ENCODE data around the gene DGLUCY.
"Not testable (repeated sequence)": the region's sequence is repeated elsewhere in the genome, so short reads cannot be mapped to it uniquely, and the experiment has no call there.

Gene DGLUCY

GRCh38 chr14:91234791-91235114, 120.9 kb downstream of the DGLUCY start:
- no peak for ATAC-seq
- DNase-seq: no peak
- H3K27me3 Mint-ChIP-seq: no peaks in the 10 kb centered on the region
- no peak overlapping the region for H3K27ac Mint-ChIP-seq
- H3K4me3 Mint-ChIP-seq: no peak overlapping the region
- H3K9me3 Mint-ChIP-seq: peaks cover 5 to 8% of the 10 kb centered on the region in 2 donors
- H3K4me1 Mint-ChIP-seq: peaks cover 85% of the 10 kb centered on the region

- Mint-ChIP-seq H3K27ac (no peak overlapping the region), H3K4me3 (no peak overlapping the region)
- no peak for ATAC-seq
Observed at GRCh38 chr14:91235841-91236240, 122.0 kb downstream of the DGLUCY start.

GRCh38 chr14:91237219-91237618, 123.3 kb downstream of the DGLUCY start:
- ATAC-seq: no peak
- Mint-ChIP-seq H3K9me3 (no peaks in the 10 kb centered on the region), H3K27ac (no peak overlapping the region), H3K27me3 (no peaks in the 10 kb centered on the region), H3K4me3 (no peak overlapping the region), H3K4me1 (peaks cover 85% of the 10 kb centered on the region)
- no peak for DNase-seq

More at GRCh38 chr14:91235841-91236240, 122.0 kb downstream of the DGLUCY start:
- Mint-ChIP-seq H3K4me1 (peaks cover 85% of the 10 kb centered on the region), H3K27me3 (no peaks in the 10 kb centered on the region), H3K9me3 (peaks cover under 1 to 2% of the 10 kb centered on the region in 2 donors)
- no peak for DNase-seq

DNA sequence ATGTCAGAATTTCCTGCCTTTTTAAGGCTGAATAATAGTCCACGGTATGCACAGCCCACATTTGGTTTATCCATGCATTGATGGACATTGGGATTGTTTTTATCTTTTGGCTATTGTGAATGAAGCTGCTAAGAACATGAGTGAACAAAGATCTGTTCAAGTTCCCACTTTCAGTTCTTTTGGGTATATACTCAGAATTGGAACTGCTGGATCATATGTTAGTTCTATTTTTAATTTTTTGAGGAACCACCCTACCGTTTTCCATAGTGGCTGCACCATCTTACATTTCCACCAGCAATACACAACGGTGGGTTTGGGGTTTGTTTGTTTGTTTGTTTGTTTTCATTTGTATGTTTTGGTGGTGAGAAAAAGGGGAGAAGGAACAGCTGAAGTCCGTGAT, 124.2 kb downstream of the DGLUCY start:
- peak overlapping the region in 1 of 2 donors; percentile 72 for H3K4me3 Mint-ChIP-seq
- H3K9me3 Mint-ChIP-seq: no peaks in the 10 kb centered on the region
- no peak for DNase-seq
- ATAC-seq: no peak
- no peaks in the 10 kb centered on the region for H3K27me3 Mint-ChIP-seq
- H3K27ac Mint-ChIP-seq: no peak overlapping the region
- peaks cover 87% of the 10 kb centered on the region for H3K4me1 Mint-ChIP-seq

- peak overlapping the region; percentile 41 to 72 for H3K4me3 Mint-ChIP-seq
- DNase-seq (no peak), ATAC-seq (no peak)
- peaks cover 87% of the 10 kb centered on the region for H3K4me1 Mint-ChIP-seq
- peak overlapping the region in 1 of 2 donors; percentile 51 for H3K27ac Mint-ChIP-seq
- H3K9me3 Mint-ChIP-seq: no peaks in the 10 kb centered on the region
- H3K27me3 Mint-ChIP-seq: no peaks in the 10 kb centered on the region
Observed at GRCh38 chr14:91238661-91239060, 124.8 kb downstream of the DGLUCY start.

- peaks cover 100% of the 10 kb centered on the region for H3K4me1 Mint-ChIP-seq
- H3K9me3 Mint-ChIP-seq: no peaks in the 10 kb centered on the region
- ATAC-seq: no peak
- H3K27me3 Mint-ChIP-seq: no peaks in the 10 kb centered on the region
- peak overlapping the region; percentile 86 to 96 for H3K27ac Mint-ChIP-seq
- H3K4me3 Mint-ChIP-seq: peak overlapping the region; percentile 83 to 89
- no peak for DNase-seq
Observed at GRCh38 chr14:91241863-91242262, 128.0 kb downstream of the DGLUCY start.

DNA sequence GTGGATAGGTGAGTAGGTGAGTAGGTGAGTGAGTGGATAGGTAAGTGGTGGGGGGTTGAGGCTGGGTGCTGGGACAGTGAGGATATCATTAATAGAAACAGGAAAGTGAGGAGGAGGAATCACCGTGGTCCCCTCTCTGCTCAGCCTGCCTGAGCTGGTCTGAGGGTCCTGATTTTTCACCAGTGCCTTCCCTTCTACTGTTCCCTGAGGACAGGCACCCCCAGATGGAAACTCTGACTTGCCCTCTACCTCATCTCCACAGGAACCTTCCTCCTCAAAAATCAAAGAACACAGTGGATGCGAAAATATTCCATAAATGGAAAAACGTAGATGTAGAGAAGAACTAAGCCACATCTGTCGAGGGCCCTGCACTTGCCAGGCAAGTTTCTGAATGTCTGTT, 128.8 kb downstream of the DGLUCY start:
- H3K4me1 Mint-ChIP-seq: peaks cover 100% of the 10 kb centered on the region
- peak overlapping the region; percentile 83 to 89 for H3K4me3 Mint-ChIP-seq
- DNase-seq: no peak
- H3K27ac Mint-ChIP-seq: peak overlapping the region; percentile 86 to 96
- no peak for ATAC-seq
- H3K9me3 Mint-ChIP-seq: peaks cover 5 to 6% of the 10 kb centered on the region in 2 donors
- no peaks in the 10 kb centered on the region for H3K27me3 Mint-ChIP-seq

DNA sequence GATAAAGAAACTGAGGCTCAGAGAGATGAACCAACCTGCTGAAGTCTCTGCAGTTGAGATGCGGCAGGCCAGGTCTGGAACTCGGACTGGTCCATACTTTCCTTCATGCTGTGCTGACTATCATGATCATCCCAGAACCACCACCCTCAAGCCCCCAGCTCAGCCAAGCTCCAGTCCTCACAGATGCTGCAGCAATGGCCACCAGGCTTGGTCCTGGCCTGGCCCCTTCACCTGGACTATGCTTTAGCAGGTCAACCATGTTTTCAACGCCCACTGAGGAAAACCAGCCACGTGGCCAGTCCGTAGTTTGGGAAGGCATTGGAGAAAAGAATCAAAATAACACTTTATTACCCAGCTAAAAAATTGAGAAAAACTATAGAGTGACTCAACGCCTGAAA, 129.2 kb downstream of the DGLUCY start:
- Mint-ChIP-seq H3K9me3 (peaks cover 6 to 8% of the 10 kb centered on the region in 2 donors), H3K4me1 (peaks cover 100% of the 10 kb centered on the region), H3K27me3 (no peaks in the 10 kb centered on the region), H3K27ac (peak overlapping the region; percentile 86 to 96), H3K4me3 (peak overlapping the region; percentile 83 to 89)
- ATAC-seq: no peak
- DNase-seq: no peak

DNA sequence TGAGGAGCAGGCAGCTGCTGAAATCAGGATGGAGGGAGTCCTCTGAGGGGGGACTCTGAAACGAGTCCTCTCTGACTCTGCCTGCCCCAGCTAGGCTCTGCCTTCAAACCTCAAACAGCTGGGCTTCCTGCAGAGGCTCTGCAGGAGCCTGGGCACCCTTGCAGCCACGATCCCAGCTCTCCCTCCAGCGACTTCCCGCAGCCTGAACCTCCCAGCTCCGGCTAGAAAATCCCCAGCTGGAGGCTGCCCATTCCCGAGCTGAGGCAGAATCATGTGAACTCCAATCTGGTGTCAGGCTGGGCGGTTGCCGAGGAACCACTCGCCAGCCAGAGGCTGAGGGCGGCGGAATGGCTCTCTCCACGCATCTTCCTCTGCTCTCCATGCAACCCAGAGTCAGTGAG, 130.6 kb downstream of the DGLUCY start, which contains the start of gene GPR68:
GPR68 (minus strand) TSS at position 204 of the 401 bp plus-strand sequence. CDS start 9,654 bp downstream, outside the sequence.
- peak within 1 kb of the TSS; percentile 86 to 96 for H3K27ac Mint-ChIP-seq
- peak within 1 kb of the TSS; percentile 83 to 89 for H3K4me3 Mint-ChIP-seq
- peaks cover 6 to 8% of the 10 kb centered on the region in 2 donors for H3K9me3 Mint-ChIP-seq
- no peak for ATAC-seq
- peaks cover 99% of the 10 kb centered on the region for H3K4me1 Mint-ChIP-seq
- no peaks in the 10 kb centered on the region for H3K27me3 Mint-ChIP-seq
- peak; percentile 32 to 41 for DNase-seq

- H3K9me3 Mint-ChIP-seq: peaks cover 6 to 8% of the 10 kb centered on the region in 2 donors
- ATAC-seq (peak; percentile 60), DNase-seq (peak; percentile 64 to 79)
- no peaks in the 10 kb centered on the region for H3K27me3 Mint-ChIP-seq
- peak overlapping the region; percentile 83 to 89 for H3K4me3 Mint-ChIP-seq
- peaks cover 99% of the 10 kb centered on the region for H3K4me1 Mint-ChIP-seq
- H3K27ac Mint-ChIP-seq: peak overlapping the region; percentile 86 to 96
Observed at GRCh38 chr14:91245029-91245428, 131.2 kb downstream of the DGLUCY start.

DNA sequence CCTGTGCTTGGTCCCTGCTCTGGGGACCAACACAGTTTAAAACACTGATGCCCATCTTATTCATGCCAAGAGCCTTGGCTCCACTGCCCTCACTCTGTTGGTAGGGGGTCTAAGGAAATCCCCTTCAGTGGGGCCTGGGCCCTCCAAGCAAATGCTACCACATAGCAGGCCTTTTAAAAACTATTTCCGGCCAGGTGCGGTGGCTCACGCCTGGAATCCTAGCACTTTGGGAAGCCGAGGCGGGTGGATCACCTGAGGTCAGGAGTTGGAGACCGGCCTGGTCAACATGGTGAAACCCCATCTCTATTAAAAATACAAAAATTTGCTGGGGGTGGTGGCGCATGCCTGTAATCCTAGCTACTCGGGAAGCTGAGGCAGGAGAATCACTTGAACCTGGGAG, 131.7 kb downstream of the DGLUCY start:
- H3K4me1 Mint-ChIP-seq: peaks cover 99% of the 10 kb centered on the region
- H3K27me3 Mint-ChIP-seq, H3K9me3 Mint-ChIP-seq, DNase-seq, ATAC-seq: not testable (repeated sequence)
- peak overlapping the region; percentile 87 to 96 for H3K27ac Mint-ChIP-seq
- H3K4me3 Mint-ChIP-seq: peak overlapping the region; percentile 57 to 89

GRCh38 chr14:91246051-91246852, 132.4 kb downstream of the DGLUCY start:
- peak; percentile 66 to 76 for DNase-seq
- H3K4me3 Mint-ChIP-seq: peak overlapping the region; percentile 57 to 89

GRCh38 chr14:91249841-91250616, 136.2 kb downstream of the DGLUCY start:
- no peaks in the 10 kb centered on the region for H3K27me3 Mint-ChIP-seq
- H3K4me1 Mint-ChIP-seq: peaks cover 95% of the 10 kb centered on the region
- ATAC-seq (peak; percentile 57), DNase-seq (peak; percentile 39 to 73)
- H3K27ac Mint-ChIP-seq: peak overlapping the region; percentile 87 to 92
- peak overlapping the region; percentile 44 to 67 for H3K4me3 Mint-ChIP-seq
- peaks cover 6 to 8% of the 10 kb centered on the region in 2 donors for H3K9me3 Mint-ChIP-seq

More at GRCh38 chr14:91246051-91246852, 132.4 kb downstream of the DGLUCY start:
- Mint-ChIP-seq H3K4me1 (peaks cover 99% of the 10 kb centered on the region), H3K9me3 (peaks cover 6 to 8% of the 10 kb centered on the region in 2 donors), H3K27me3 (no peaks in the 10 kb centered on the region), H3K27ac (peak overlapping the region; percentile 87 to 96)
- peak; percentile 58 for ATAC-seq

DNA sequence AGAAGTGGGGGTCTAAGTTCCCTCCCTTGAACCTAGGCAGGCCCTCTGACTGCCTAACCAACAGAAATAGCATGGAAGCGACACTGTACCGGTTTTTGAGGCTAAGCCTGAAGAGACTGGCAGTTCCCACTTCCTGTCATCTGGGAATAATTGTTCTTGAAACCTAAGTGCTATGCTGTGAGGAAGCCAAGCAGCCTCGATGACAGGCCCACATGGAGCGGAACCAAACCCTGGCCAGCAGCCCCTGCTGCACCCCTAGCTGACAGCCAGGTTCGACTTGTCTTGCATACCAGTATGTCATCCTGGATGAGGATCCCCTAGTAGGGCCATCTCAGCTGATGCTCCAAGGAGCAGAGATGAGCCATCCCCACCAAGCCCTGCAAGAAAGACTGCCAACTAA, 137.0 kb downstream of the DGLUCY start:
- no peak overlapping the region for H3K27ac Mint-ChIP-seq
- no peaks in the 10 kb centered on the region for H3K27me3 Mint-ChIP-seq
- peak overlapping the region in 1 of 2 donors; percentile 67 for H3K4me3 Mint-ChIP-seq
- H3K9me3 Mint-ChIP-seq: peaks cover 6 to 8% of the 10 kb centered on the region in 2 donors
- DNase-seq (no peak), ATAC-seq (no peak)
- H3K4me1 Mint-ChIP-seq: peaks cover 92% of the 10 kb centered on the region

DNA sequence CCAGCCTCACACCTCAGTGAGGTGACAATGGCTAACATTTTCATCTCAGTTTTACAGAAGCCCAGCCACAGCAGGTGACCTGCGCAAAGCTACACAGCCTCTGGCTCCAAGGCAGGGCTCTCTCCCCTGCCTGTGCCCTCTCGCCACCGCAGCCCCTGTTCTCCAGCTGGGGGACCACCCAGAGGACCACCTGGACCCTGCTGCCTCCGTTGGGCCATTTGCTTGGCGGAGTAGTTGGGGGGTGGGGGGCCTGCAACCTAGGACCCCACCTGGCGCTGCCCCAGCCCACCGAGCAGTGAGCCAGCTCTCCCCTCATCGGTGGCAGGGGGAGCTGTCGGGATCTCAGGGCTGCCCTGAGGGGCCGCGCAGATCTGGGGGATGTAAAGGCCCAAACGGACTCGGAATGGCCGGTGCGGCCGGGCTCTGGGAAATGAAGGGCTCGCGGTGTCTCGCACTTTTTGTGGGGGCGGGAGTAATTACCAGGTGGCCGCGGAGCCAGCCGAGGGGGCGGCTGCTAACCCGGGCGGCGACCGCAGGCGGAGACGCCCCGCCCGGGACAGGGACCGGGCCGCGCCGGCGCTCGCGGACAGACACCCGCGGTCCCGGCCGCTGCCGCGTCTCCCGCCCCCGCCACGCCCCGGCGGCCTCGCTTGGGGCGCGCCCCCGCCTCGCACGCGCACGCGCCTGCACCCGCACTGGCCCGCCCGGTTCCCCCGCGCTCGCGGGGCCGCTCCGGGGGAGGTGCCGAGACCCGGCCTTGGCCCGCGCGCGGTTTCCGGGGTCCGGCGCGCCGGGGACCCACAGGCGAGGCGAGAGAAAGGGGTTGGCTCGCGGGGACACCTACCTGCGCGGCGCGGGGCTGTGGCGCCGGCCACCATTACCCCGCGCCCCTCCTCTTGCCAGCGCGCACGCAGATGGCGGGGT, 139.3 kb downstream of the DGLUCY start:
- no peaks in the 10 kb centered on the region for H3K9me3 Mint-ChIP-seq
- peak; percentile 35 for ATAC-seq

More for the DNA sequence above, 139.3 kb downstream of the DGLUCY start:
- Mint-ChIP-seq H3K4me1 (peaks cover 87% of the 10 kb centered on the region), H3K4me3 (peak overlapping the region; percentile 66 to 80), H3K27ac (peak overlapping the region in 1 of 2 donors; percentile 68), H3K27me3 (no peaks in the 10 kb centered on the region)
- peak; percentile 33 to 44 for DNase-seq
